CD4-positive, alpha-beta T cell (primary cell): Measurements from ENCODE around the gene UBA3. TPM values are rescaled to one million over a fixed set of nuclear protein-coding genes. Genes with fewer than 3 reads are reported as not detected.

Experiments used
- ATAC-seq: fragments of 200-7000 bp; cut with Tn5 transposase; one replicate; pipeline ENCODE4 v1.10.0; 2022; ENCODE audit warnings: mild to moderate bottlenecking; ENCODE audit not compliant: poor library complexity
- CTCF ChIA-PET: fragments of 350-600 bp; sonication (Branson Sonifier 250); formaldehyde crosslinking; loops from one replicate; lab custom pipeline; 2021; ENCODE audit warnings: antibody characterized with exemption, inconsistent platforms; lab: Charles Lee
- POLR2A ChIA-PET: fragments of 350-600 bp; sonication (Branson Sonifier 250); formaldehyde crosslinking; loops from one replicate; lab custom pipeline; 2021; ENCODE audit warnings: antibody characterized with exemption, inconsistent platforms; lab: Charles Lee
- DNase-seq, 14 experiments: peaks; one replicate each; pipeline ENCODE4 v3.0.0-alpha.2; 2013 to 2020; ENCODE audit warnings: mixed read lengths in 2 of 14
- H3K27ac ChIP-seq, 2 donors: one replicate each; pipeline versions ENCODE4 v1.5.1 to v1.7.0; 2013; ENCODE audit warnings: low read length in 2 of 2, low read depth in 1 of 2, mild to moderate bottlenecking in 1 of 2
- H3K27me3 ChIP-seq, 2 experiments: 1 replicate in 1 of 2; 2 replicates in 1 of 2; pipeline versions ENCODE4 v1.6.1 to v1.7.0; 2013; ENCODE audit warnings: low read length in 2 of 2, control low read depth in 1 of 2, mild to moderate bottlenecking in 1 of 2, moderate library complexity in 1 of 2; ENCODE audit not compliant: insufficient read depth in 2 of 2, control insufficient read depth in 1 of 2
- H3K36me3 ChIP-seq: one replicate; pipeline ENCODE4 v1.6.1; 2013; ENCODE audit warnings: low read length, control low read depth; ENCODE audit not compliant: insufficient read depth
- H3K4me1 ChIP-seq: one replicate; pipeline ENCODE4 v1.6.1; 2013; ENCODE audit warnings: low read length, control low read depth; ENCODE audit not compliant: insufficient read depth
- H3K4me3 ChIP-seq: one replicate; pipeline ENCODE4 v1.5.1; 2013; ENCODE audit warnings: mild to moderate bottlenecking, low read length, moderate library complexity
- H3K9me3 ChIP-seq, 2 experiments: 1 replicate in 1 of 2; 2 replicates in 1 of 2; pipeline versions ENCODE4 v1.6.1 to v1.7.0; 2013; ENCODE audit warnings: low read length in 2 of 2, mild to moderate bottlenecking in 2 of 2, control low read depth in 1 of 2, moderate library complexity in 1 of 2; ENCODE audit not compliant: control insufficient read depth in 1 of 2, insufficient read depth in 1 of 2
- H3K27ac Mint-ChIP-seq: one replicate; pipeline ENCODE4 v1.8.0; 2020; ENCODE audit warnings: mixed read lengths
- H3K27me3 Mint-ChIP-seq: one replicate; pipeline ENCODE4 v1.8.0; 2021; ENCODE audit warnings: mixed read lengths
- H3K36me3 Mint-ChIP-seq: one replicate; pipeline ENCODE4 v1.8.0; 2021; ENCODE audit warnings: low read depth, mixed read lengths
- H3K4me1 Mint-ChIP-seq: one replicate; pipeline ENCODE4 v1.8.0; 2021; ENCODE audit warnings: low read depth, mixed read lengths
- H3K4me3 Mint-ChIP-seq: one replicate; pipeline ENCODE4 v1.8.0; 2020; ENCODE audit warnings: mild to moderate bottlenecking, mixed read lengths
- H3K9me3 Mint-ChIP-seq: one replicate; pipeline ENCODE4 v1.8.0; 2020; ENCODE audit warnings: mixed read lengths
- CTCF ChIP-seq: fragments of 200-600 bp; IDR thresholded peaks from one replicate; pipeline ENCODE4 v1.8.0; 2022; ENCODE audit warnings: antibody characterized with exemption, mild to moderate bottlenecking
- intact Hi-C, 2 experiments: fragments of 100-400 bp; cut with DNase I in 1 of 2; cut with micrococcal nuclease in 1 of 2; formaldehyde crosslinking; loops; one replicate each; pipeline versions ENCODE4 v1.15.1 to v1.9.0; 2023 to 2025; cut with DNase I, micrococcal nuclease
- total RNA-seq, 174 experiments: library from RNA in 2 of 174; stranded (reverse) in 2 of 174; gene quantifications; one replicate each; pipeline ENCODE4 v1.2.3 and lab custom pipeline; 2021 to 2026

Gene UBA3
- total RNA-seq, 2 experiments from 2014 or later = 33.4 to 43.9 TPM

- H3K4me3 ChIP-seq = no peak overlapping the region
- no peak overlapping the region for H3K27ac Mint-ChIP-seq
- H3K27ac ChIP-seq = no peak overlapping the region
- H3K9me3 Mint-ChIP-seq = no peaks in the 10 kb centered on the region
- no peak overlapping the region for H3K4me3 Mint-ChIP-seq
- DNase-seq = no peak
- peaks cover 80% of the 10 kb centered on the region for H3K36me3 ChIP-seq
- peaks cover 6% of the 10 kb centered on the region for H3K4me1 ChIP-seq
- intact Hi-C loops = loop anchor here in 1 of 2 experiments (5.0 kb wide), 1 partner anchor 32 kb away; the partner anchor contains the start of gene EOGT
- H3K27me3 ChIP-seq = no peaks in the 10 kb centered on the region
- peaks cover 44% of the 10 kb centered on the region for H3K4me1 Mint-ChIP-seq
- no peaks in the 10 kb centered on the region for H3K27me3 Mint-ChIP-seq
- H3K9me3 ChIP-seq = no peaks in the 10 kb centered on the region
- H3K36me3 Mint-ChIP-seq = peaks cover 83% of the 10 kb centered on the region
- CTCF ChIA-PET = interaction anchor here (1.1 kb wide), 1 partner anchor 76 kb away, joined by 3 read pairs; no protein-coding TSS in a partner anchor
- ATAC-seq = no peak
- POLR2A ChIA-PET = no interaction called here
- TF ChIP-seq CTCF = no peak
These were observed 35.6 kb downstream of the UBA3 start for GRCh38 chr3:69044608-69045007.

- H3K9me3 ChIP-seq = no peaks in the 10 kb centered on the region
- no peak overlapping the region for H3K4me3 ChIP-seq
- H3K4me1 ChIP-seq = no peaks in the 10 kb centered on the region
- no peaks in the 10 kb centered on the region for H3K9me3 Mint-ChIP-seq
- no peak overlapping the region for H3K27ac Mint-ChIP-seq
- ChIA-PET CTCF (no interaction called here), POLR2A (no interaction called here)
- no peak overlapping the region for H3K27ac ChIP-seq
- no peaks in the 10 kb centered on the region for H3K4me1 Mint-ChIP-seq
- DNase-seq (peak in 2 of 14 experiments; percentile 37 to 44), ATAC-seq (no peak)
- H3K36me3 Mint-ChIP-seq = peaks cover 92% of the 10 kb centered on the region
- H3K27me3 ChIP-seq = no peaks in the 10 kb centered on the region
- no peak overlapping the region for H3K4me3 Mint-ChIP-seq
- peaks cover 83% of the 10 kb centered on the region for H3K36me3 ChIP-seq
- TF ChIP-seq CTCF = no peak
- no peaks in the 10 kb centered on the region for H3K27me3 Mint-ChIP-seq
- intact Hi-C loops = no loop called here
These were observed 46.7 kb downstream of the UBA3 start for GRCh38 chr3:69033470-69033869.

- TF ChIP-seq CTCF = no peak
- ATAC-seq = no peak
- Mint-ChIP-seq H3K9me3 (no peaks in the 10 kb centered on the region), H3K27me3 (no peaks in the 10 kb centered on the region), H3K36me3 (peaks cover 91% of the 10 kb centered on the region), H3K27ac (no peak overlapping the region), H3K4me1 (no peaks in the 10 kb centered on the region), H3K4me3 (no peak overlapping the region)
- H3K27me3 ChIP-seq = no peaks in the 10 kb centered on the region
- no peaks in the 10 kb centered on the region for H3K9me3 ChIP-seq
- H3K27ac ChIP-seq = no peak overlapping the region
- intact Hi-C loops = no loop called here
- CTCF ChIA-PET = interaction anchor here (1.5 kb wide), 1 partner anchor 277 kb away, joined by 3 read pairs; no protein-coding TSS in a partner anchor
- no peak overlapping the region for H3K4me3 ChIP-seq
- no peaks in the 10 kb centered on the region for H3K4me1 ChIP-seq
- POLR2A ChIA-PET = interaction anchor here (0.6 kb wide), 1 partner anchor 19 kb away, joined by 4 read pairs; the partner anchor contains the start of gene EOGT
- peaks cover 83% of the 10 kb centered on the region for H3K36me3 ChIP-seq
- no peak for DNase-seq
These were observed 47.4 kb downstream of the UBA3 start for GRCh38 chr3:69032737-69033136.
